ENCODE data around the gene NLRC3. TPM values are rescaled to one million over a fixed set of nuclear protein-coding genes. Genes with fewer than 3 reads are reported as not detected.
A peak's percentile ranks its signal among the peaks of the same experiment; 100 is the strongest.

NLRC3 gene
- total RNA-seq, 1 experiment from 2014 or later: 0.26 TPM

- ATAC-seq: no peak
- H3K4me3 ChIP-seq (ENCODE audit: low read depth in 2 of 2, low read length in 2 of 2): no peak overlapping the region
- H3K27ac ChIP-seq (ENCODE audit: low read length): no peak overlapping the region
- no peak for DNase-seq (ENCODE audit: low read depth, low spot score)
- H3K36me3 ChIP-seq (ENCODE audit: control insufficient read depth, insufficient read depth, low read length): 0 out of 2 replicates have a peak, but pooled peaks cover 3% of the 10 kb centered on the region
- POLR2A ChIA-PET: interaction anchor here (0.5 kb wide), 1 partner anchor 113 kb away, joined by 4 read pairs; no protein-coding TSS in a partner anchor
- no peaks in the 10 kb centered on the region for H3K9me3 ChIP-seq (ENCODE audit: control insufficient read depth, insufficient read depth, low read depth, low read length)
- no peak for TF ChIP-seq CTCF (IDR thresholded peaks at IDR 0.05)
- TF ChIP-seq SIN3A (IDR thresholded peaks at IDR 0.05; ENCODE audit: borderline replicate concordance, insufficient read depth, low read depth, low read length): no peak
- no peak for TF ChIP-seq POLR2AphosphoS5 (IDR thresholded peaks at IDR 0.05; ENCODE audit: low read depth, low read length)
- TF ChIP-seq TCF7L2 (IDR thresholded peaks at IDR 0.05; ENCODE audit: low read depth, low read length): no peak
- TF ChIP-seq REST (IDR thresholded peaks at IDR 0.05; ENCODE audit: insufficient read depth in 1 of 2, low read depth in 2 of 2, low read length in 1 of 2): no peak
- intact Hi-C loops (cut with micrococcal nuclease; ENCODE audit: unreplicated experiment) (no loop called here), in situ Hi-C loops (cut with HindIII; ENCODE audit: low pct_unique_long_range_greater_than_20kb, low sequenced_read_pairs) (no loop called here)
- H3K27me3 ChIP-seq (ENCODE audit: control insufficient read depth, insufficient read depth, low read length): no peaks in the 10 kb centered on the region
- BruUV-seq (replicated peaks): no TSS peak
- H3K4me1 ChIP-seq (ENCODE audit: control insufficient read depth, insufficient read depth, low read length): no peaks in the 10 kb centered on the region
- CTCF ChIA-PET: interaction anchor here (0.5 kb wide), 1 partner anchor 18 kb away, joined by 4 read pairs; no protein-coding TSS in a partner anchor
Observed at GRCh38 chr16:3529175-3529574, 48.0 kb downstream of the NLRC3 start.

GRCh38 chr16:3528406-3528805 lies 48.8 kb downstream of the NLRC3 start:
- no peaks in the 10 kb centered on the region for H3K27me3 ChIP-seq (ENCODE audit: control insufficient read depth, insufficient read depth, low read length)
- ChIA-PET POLR2A (no interaction called here), CTCF (no interaction called here)
- ATAC-seq (no peak), DNase-seq (ENCODE audit: low read depth, low spot score) (no peak)
- no peaks in the 10 kb centered on the region for H3K4me1 ChIP-seq (ENCODE audit: control insufficient read depth, insufficient read depth, low read length)
- H3K9me3 ChIP-seq (ENCODE audit: control insufficient read depth, insufficient read depth, low read depth, low read length): no peaks in the 10 kb centered on the region
- no peak overlapping the region for H3K27ac ChIP-seq (ENCODE audit: low read length)
- in situ Hi-C loops (cut with HindIII; ENCODE audit: low pct_unique_long_range_greater_than_20kb, low sequenced_read_pairs): no loop called here
- H3K4me3 ChIP-seq (ENCODE audit: low read depth in 2 of 2, low read length in 2 of 2): no peak overlapping the region
- intact Hi-C loops (cut with micrococcal nuclease; ENCODE audit: unreplicated experiment): no loop called here
- H3K36me3 ChIP-seq (ENCODE audit: control insufficient read depth, insufficient read depth, low read length): 0 out of 2 replicates have a peak, but pooled peaks cover 3% of the 10 kb centered on the region
- no peak for TF ChIP-seq POLR2AphosphoS5 (IDR thresholded peaks at IDR 0.05; ENCODE audit: low read depth, low read length)
- TF ChIP-seq CTCF (IDR thresholded peaks at IDR 0.05): no peak
- no peak for TF ChIP-seq SIN3A (IDR thresholded peaks at IDR 0.05; ENCODE audit: borderline replicate concordance, insufficient read depth, low read depth, low read length)
- TF ChIP-seq REST (IDR thresholded peaks at IDR 0.05; ENCODE audit: insufficient read depth in 1 of 2, low read depth in 2 of 2, low read length in 1 of 2): no peak
- no peak for TF ChIP-seq TCF7L2 (IDR thresholded peaks at IDR 0.05; ENCODE audit: low read depth, low read length)
- TSS peak; percentile 63 for BruUV-seq (replicated peaks)

Measured in Panc1 (cell line).